ENCODE data around the gene CHRNG.

GRCh38 chr2:232573042-232573441 is 33.5 kb downstream of the CHRNG start:
- TF ChIP-seq CTCF (IDR thresholded peaks at IDR 0.05) (no peak), ZFX (IDR thresholded peaks at IDR 0.05; ENCODE audit: borderline replicate concordance) (no peak)
